Stimulated activated CD8-positive, alpha-beta memory T cell treated with anti-CD3 and anti-CD28 coated beads, Interleukin-2, amount 100 ng/mL, for 1 hour (primary cell): ENCODE results near the gene UNKL.
"Not testable (repeated sequence)": the region's sequence is repeated elsewhere in the genome, so short reads cannot be mapped to it uniquely, and the experiment has no call there.

Source experiments
- DNase-seq, 2 donors: peaks; one replicate each; pipeline ENCODE4 v3.0.0-alpha.2; 2020; ENCODE audit warnings: low read depth in 2 of 2

UNKL gene

GRCh38 chr16:1445518-1446203, 31.2 kb upstream of the UNKL start:
- DNase-seq = no peak

- no peak for DNase-seq
Observed at GRCh38 chr16:1444730-1445517, 30.4 kb upstream of the UNKL start.

- no peak for DNase-seq
Observed at GRCh38 chr16:1443980-1444729, 29.7 kb upstream of the UNKL start, which contains the start of gene CCDC154. CCDC154 (minus strand) TSS chr16:1444556; CDS start chr16:1444322, 234 bp downstream.

- DNase-seq = no peak
Observed at GRCh38 chr16:1443403-1443973, 29.0 kb upstream of the UNKL start.

- no peak for DNase-seq
Observed at GRCh38 chr16:1442697-1443096, 28.2 kb upstream of the UNKL start.

- no peak for DNase-seq
Observed at GRCh38 chr16:1441391-1441829, 26.9 kb upstream of the UNKL start.

GRCh38 chr16:1439699-1440074, 25.2 kb upstream of the UNKL start:
- DNase-seq = not testable (repeated sequence)

GRCh38 chr16:1439058-1439698, 24.7 kb upstream of the UNKL start:
- no peak for DNase-seq

GRCh38 chr16:1438229-1439057, 23.9 kb upstream of the UNKL start:
- DNase-seq = no peak

GRCh38 chr16:1437606-1438005, 23.1 kb upstream of the UNKL start:
- no peak for DNase-seq

- no peak for DNase-seq
Observed at GRCh38 chr16:1436731-1437355, 22.3 kb upstream of the UNKL start.

- no peak for DNase-seq
Observed at GRCh38 chr16:1435921-1436697, 21.6 kb upstream of the UNKL start.

- no peak for DNase-seq
Observed at GRCh38 chr16:1434644-1435592, 20.4 kb upstream of the UNKL start.

GRCh38 chr16:1433756-1434155, 19.3 kb upstream of the UNKL start:
- no peak for DNase-seq

GRCh38 chr16:1433263-1433560, 18.7 kb upstream of the UNKL start:
- no peak for DNase-seq

- DNase-seq = no peak
Observed at GRCh38 chr16:1432388-1433262, 18.1 kb upstream of the UNKL start.

- no peak for DNase-seq
Observed at GRCh38 chr16:1431497-1432270, 17.2 kb upstream of the UNKL start.
